ENCODE data around the gene NUMBL. TPM values are rescaled to one million over a fixed set of nuclear protein-coding genes. Genes with fewer than 3 reads are reported as not detected.

Gene NUMBL
- total and polyA plus RNA-seq, 9 of the 15 experiments (the other 6 are each of a cell fraction or from before 2014, with no cell fraction given): 0.39 to 38.6 (median 6.6) TPM

DNA sequence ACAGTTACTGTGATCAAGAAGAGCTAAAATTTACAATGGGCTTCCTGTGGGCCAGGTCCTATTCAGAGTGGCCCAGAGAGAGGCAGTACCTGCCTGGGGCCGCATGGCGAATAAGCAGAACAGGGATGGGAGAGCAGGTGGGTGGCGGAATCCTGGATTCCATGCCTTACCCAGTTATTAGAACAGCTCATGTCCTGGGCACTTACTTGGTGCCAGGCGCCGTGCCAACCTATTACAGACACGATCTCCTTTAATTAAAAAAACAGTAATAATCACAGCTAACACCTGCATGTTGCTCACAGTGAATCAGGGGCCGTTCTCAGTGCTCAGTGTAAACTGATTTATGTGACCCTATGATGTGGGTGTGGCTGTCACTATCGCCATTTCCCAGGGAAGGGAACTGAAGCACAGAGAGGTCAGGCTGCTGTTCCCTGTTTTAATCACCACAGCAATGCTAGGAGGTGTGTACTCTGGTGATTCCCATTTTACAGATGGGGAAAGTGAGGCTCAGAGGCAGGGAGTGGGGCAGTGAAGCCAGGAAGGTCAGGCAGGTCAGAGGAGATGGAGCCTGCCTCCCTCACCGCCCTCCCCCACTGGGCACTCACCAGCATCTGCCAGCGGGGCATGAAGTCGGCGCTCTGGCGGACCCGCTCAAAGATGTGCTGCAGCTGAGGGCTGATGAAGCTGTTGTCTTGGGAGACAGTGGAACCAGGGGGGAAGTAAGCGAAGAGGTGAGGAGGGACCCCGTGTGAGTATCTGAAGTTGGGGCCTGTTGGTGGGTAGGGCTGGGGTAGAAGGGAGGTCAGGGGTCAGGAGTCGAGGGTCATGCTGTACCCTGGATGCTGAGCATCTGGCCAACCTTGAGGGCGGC is 14.3 kb upstream of the NUMBL start (continued):
- TF ChIP-seq CBX1 (IDR thresholded peaks at IDR 0.05; ENCODE audit: low read depth) (peak; percentile 43; the same call in 1 of the 2 replicates), MCM5 (IDR thresholded peaks at IDR 0.05; ENCODE audit: low read depth) (no peak)

DNA sequence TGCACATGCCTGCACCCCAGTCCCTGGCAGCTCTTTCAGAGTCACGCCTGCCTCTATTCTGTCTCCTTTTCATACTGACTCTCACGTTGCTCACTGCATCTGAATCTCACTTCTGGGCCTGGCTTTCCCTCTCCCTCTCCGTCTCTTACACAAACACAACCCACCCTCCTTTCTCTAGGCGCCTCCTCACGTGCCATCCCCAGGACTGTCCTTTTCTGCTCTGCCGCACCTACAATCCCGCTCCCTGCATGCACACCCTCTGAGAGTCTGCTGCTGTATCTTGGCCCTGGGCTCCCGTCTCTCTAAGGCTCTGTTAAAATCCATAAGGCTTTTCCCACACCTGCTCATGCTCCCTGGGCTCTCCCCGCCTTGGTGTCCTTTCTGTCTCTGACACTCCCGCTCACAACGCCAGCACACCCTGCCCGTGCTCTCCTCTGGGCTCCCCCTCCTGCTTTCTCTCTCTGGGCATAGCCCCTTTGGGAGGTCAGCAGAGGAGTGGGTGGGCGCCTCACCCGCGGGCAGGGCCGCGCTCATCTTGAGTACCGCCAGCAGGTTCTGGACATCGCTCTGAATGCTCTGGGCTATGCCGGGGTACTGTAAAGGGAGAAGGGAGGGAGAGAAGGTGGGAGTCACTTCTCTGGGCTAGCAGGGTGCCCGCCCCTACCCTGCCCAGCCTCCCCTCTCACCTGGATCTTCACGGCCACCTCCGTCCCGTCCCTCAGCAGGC is 12.7 kb upstream of the NUMBL start:
- intact Hi-C loops (cut with micrococcal nuclease) (no loop called here), in situ Hi-C loops (cut with MboI) (no loop called here)
- CTCF ChIA-PET (ENCODE audit: low intra/inter-chr PET ratio): interaction anchor here (0.5 to 2.3 kb wide), 3 partner anchors 40 to 247 kb away, joined by 3 to 21 read pairs (median 3); no protein-coding TSS in a partner anchor
- FAIRE-seq (no peak), ATAC-seq (no peak; the same call in 2 of the 3 replicates), DNase-seq (ENCODE audit: extremely low read depth in 1 of 4, low spot score in 3 of 4) (no peak)
- no peaks in the 10 kb centered on the region for H3K9me3 ChIP-seq (replicated peaks; ENCODE audit: control insufficient read depth, insufficient read depth, low read depth, low read length)
- no peaks in the 10 kb centered on the region for H3K79me2 ChIP-seq (ENCODE audit: control insufficient read depth, insufficient read depth, low read length)
- H3K27me3 ChIP-seq (ENCODE audit: control insufficient read depth in 2 of 2, insufficient read depth in 2 of 2, low read length in 2 of 2): no peaks in the 10 kb centered on the region
- H3K27ac ChIP-seq (ENCODE audit: extremely low read depth, low read depth, low read length): peak overlapping the region; percentile 27; the same call in 1 of the 3 replicates
- H3K36me3 ChIP-seq (ENCODE audit: control insufficient read depth, insufficient read depth, low read length): peaks cover 37% of the 10 kb centered on the region
- H3K9me1 ChIP-seq (ENCODE audit: control insufficient read depth, insufficient read depth, low read length): no peaks in the 10 kb centered on the region
- H3K4me2 ChIP-seq (ENCODE audit: insufficient read depth, low read length): peak overlapping the region; percentile 33; the same call in 1 of the 2 replicates
- no peaks in the 10 kb centered on the region for H4K20me1 ChIP-seq (replicated peaks; ENCODE audit: control insufficient read depth, insufficient read depth, low read length)
- peaks cover 12 to 27% of the 10 kb centered on the region in 2 experiments; a peak in 4 of 5 replicates for H3K4me1 ChIP-seq (replicated peaks in 1 of 2; ENCODE audit: control insufficient read depth in 2 of 2, insufficient read depth in 2 of 2, low read length in 2 of 2)
- no TSS peak for BruUV-seq (replicated peaks)
- no peak overlapping the region for H3K4me3 ChIP-seq
- 76% methylated on average over 21 of the region's 24 CpGs for WGBS (ENCODE audit: insufficient coverage, low coverage, missing lambda C conversion rate)
- H2AFZ ChIP-seq (ENCODE audit: low read depth, low read length): peak overlapping the region; percentile 80
- peak overlapping the region; percentile 25 to 91; a peak in 3 of 4 replicates for H3K9ac ChIP-seq (ENCODE audit: insufficient read depth in 1 of 2, low read depth in 2 of 2, low read length in 2 of 2)
- peak; percentile 27; the same call in 1 of the 2 replicates for TF ChIP-seq BHLHE40 (IDR thresholded peaks at IDR 0.05; ENCODE audit: low read length)
- TF ChIP-seq LARP7 (IDR thresholded peaks at IDR 0.05): 0 out of 2 replicates have a peak, but pooled peaks have one; percentile 0
- TF ChIP-seq, protein P1, sequence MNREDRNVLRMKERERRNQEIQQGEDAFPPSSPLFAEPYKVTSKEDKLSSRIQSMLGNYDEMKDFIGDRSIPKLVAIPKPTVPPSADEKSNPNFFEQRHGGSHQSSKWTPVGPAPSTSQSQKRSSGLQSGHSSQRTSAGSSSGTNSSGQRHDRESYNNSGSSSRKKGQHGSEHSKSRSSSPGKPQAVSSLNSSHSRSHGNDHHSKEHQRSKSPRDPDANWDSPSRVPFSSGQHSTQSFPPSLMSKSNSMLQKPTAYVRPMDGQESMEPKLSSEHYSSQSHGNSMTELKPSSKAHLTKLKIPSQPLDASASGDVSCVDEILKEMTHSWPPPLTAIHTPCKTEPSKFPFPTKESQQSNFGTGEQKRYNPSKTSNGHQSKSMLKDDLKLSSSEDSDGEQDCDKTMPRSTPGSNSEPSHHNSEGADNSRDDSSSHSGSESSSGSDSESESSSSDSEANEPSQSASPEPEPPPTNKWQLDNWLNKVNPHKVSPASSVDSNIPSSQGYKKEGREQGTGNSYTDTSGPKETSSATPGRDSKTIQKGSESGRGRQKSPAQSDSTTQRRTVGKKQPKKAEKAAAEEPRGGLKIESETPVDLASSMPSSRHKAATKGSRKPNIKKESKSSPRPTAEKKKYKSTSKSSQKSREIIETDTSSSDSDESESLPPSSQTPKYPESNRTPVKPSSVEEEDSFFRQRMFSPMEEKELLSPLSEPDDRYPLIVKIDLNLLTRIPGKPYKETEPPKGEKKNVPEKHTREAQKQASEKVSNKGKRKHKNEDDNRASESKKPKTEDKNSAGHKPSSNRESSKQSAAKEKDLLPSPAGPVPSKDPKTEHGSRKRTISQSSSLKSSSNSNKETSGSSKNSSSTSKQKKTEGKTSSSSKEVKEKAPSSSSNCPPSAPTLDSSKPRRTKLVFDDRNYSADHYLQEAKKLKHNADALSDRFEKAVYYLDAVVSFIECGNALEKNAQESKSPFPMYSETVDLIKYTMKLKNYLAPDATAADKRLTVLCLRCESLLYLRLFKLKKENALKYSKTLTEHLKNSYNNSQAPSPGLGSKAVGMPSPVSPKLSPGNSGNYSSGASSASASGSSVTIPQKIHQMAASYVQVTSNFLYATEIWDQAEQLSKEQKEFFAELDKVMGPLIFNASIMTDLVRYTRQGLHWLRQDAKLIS (CRISPR knock-in tag; IDR thresholded peaks at IDR 0.05): no peak
- POLR2A ChIA-PET: interaction anchor here (0.6 to 1.7 kb wide), 7 partner anchors 11 to 1151 kb away, joined by 3 to 6 read pairs (median 5); partner anchors contain the start of genes COQ8B and ITPKC

Data from K562 (cell line).